ENCODE results near the gene BPIFB2. TPM values are rescaled to one million over a fixed set of nuclear protein-coding genes. Genes with fewer than 3 reads are reported as not detected.

The BPIFB2 gene
- total RNA-seq, 1 experiment from 2014 or later = not detected

DNA sequence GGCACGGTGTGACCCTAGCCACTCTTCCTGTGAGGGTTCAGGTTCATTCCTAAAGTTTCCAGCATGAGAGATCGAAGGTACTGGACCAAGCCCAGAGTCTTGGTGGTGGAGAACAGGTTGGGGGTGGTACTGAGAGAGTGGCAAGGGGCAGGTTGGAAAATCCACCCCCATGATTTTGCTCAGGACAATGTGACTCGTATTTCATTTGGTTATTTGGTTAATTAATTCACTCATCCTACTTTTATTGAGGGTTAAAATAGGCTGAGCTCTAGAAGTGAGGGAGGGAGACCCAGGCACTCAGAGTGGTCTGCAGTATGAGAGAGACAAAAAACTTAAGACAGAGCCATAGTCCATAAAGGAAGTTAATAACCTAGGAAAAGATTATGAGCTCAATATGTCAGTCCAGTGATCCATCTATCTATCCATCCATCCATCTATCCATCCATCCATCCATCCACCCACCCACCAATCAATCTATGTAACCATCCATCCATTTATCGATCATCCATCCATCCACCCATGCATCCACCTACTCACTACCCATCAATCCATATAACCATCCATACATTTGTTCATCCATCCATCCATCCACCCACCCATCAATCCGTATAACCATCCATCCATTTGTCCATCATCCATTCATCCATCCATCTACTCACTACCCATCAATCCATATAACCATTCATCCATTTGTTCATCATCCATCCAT is 17.3 kb downstream of the BPIFB2 start:
- CTCF ChIA-PET = no interaction called here
- BruUV-seq (replicated peaks) = no TSS peak
- in situ Hi-C loops (cut with HindIII; ENCODE audit: low pct_unique_long_range_greater_than_20kb, low sequenced_read_pairs) (no loop called here), intact Hi-C loops (cut with micrococcal nuclease; ENCODE audit: unreplicated experiment) (no loop called here)
- POLR2A ChIA-PET = no interaction called here
- no peaks in the 10 kb centered on the region for H3K27me3 ChIP-seq (ENCODE audit: control insufficient read depth, insufficient read depth, low read length)
- TF ChIP-seq TCF7L2 (IDR thresholded peaks at IDR 0.05; ENCODE audit: low read depth, low read length) = no peak
- no peak for TF ChIP-seq CTCF (IDR thresholded peaks at IDR 0.05)
- TF ChIP-seq POLR2AphosphoS5 (IDR thresholded peaks at IDR 0.05; ENCODE audit: low read depth, low read length) = no peak
- TF ChIP-seq SIN3A (IDR thresholded peaks at IDR 0.05; ENCODE audit: borderline replicate concordance, insufficient read depth, low read depth, low read length) = no peak
- TF ChIP-seq, protein P1, sequence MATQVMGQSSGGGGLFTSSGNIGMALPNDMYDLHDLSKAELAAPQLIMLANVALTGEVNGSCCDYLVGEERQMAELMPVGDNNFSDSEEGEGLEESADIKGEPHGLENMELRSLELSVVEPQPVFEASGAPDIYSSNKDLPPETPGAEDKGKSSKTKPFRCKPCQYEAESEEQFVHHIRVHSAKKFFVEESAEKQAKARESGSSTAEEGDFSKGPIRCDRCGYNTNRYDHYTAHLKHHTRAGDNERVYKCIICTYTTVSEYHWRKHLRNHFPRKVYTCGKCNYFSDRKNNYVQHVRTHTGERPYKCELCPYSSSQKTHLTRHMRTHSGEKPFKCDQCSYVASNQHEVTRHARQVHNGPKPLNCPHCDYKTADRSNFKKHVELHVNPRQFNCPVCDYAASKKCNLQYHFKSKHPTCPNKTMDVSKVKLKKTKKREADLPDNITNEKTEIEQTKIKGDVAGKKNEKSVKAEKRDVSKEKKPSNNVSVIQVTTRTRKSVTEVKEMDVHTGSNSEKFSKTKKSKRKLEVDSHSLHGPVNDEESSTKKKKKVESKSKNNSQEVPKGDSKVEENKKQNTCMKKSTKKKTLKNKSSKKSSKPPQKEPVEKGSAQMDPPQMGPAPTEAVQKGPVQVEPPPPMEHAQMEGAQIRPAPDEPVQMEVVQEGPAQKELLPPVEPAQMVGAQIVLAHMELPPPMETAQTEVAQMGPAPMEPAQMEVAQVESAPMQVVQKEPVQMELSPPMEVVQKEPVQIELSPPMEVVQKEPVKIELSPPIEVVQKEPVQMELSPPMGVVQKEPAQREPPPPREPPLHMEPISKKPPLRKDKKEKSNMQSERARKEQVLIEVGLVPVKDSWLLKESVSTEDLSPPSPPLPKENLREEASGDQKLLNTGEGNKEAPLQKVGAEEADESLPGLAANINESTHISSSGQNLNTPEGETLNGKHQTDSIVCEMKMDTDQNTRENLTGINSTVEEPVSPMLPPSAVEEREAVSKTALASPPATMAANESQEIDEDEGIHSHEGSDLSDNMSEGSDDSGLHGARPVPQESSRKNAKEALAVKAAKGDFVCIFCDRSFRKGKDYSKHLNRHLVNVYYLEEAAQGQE (IDR thresholded peaks at IDR 0.05; ENCODE audit: insufficient read depth in 1 of 2, low read depth in 2 of 2, low read length in 1 of 2) = no peak
- H3K9me3 ChIP-seq (ENCODE audit: control insufficient read depth, insufficient read depth, low read depth, low read length) = no peaks in the 10 kb centered on the region
- H3K27ac ChIP-seq (ENCODE audit: low read length) = no peak overlapping the region
- no peaks in the 10 kb centered on the region for H3K36me3 ChIP-seq (ENCODE audit: control insufficient read depth, insufficient read depth, low read length)
- no peak overlapping the region for H3K4me3 ChIP-seq (ENCODE audit: low read depth in 2 of 2, low read length in 2 of 2)
- no peak for DNase-seq (ENCODE audit: low read depth, low spot score)
- ATAC-seq = no peak
- no peaks in the 10 kb centered on the region; the same call in 1 of the 2 replicates for H3K4me1 ChIP-seq (ENCODE audit: control insufficient read depth, insufficient read depth, low read length)

- no peaks in the 10 kb centered on the region; the same call in 1 of the 2 replicates for H3K4me1 ChIP-seq (ENCODE audit: control insufficient read depth, insufficient read depth, low read length)
- POLR2A ChIA-PET = no interaction called here
- H3K9me3 ChIP-seq (ENCODE audit: control insufficient read depth, insufficient read depth, low read depth, low read length) = no peaks in the 10 kb centered on the region
- no peak overlapping the region for H3K27ac ChIP-seq (ENCODE audit: low read length)
- no peaks in the 10 kb centered on the region for H3K27me3 ChIP-seq (ENCODE audit: control insufficient read depth, insufficient read depth, low read length)
- no TSS peak for BruUV-seq (replicated peaks)
- TF ChIP-seq POLR2AphosphoS5 (IDR thresholded peaks at IDR 0.05; ENCODE audit: low read depth, low read length) (no peak), CTCF (IDR thresholded peaks at IDR 0.05) (no peak), TCF7L2 (IDR thresholded peaks at IDR 0.05; ENCODE audit: low read depth, low read length) (no peak), SIN3A (IDR thresholded peaks at IDR 0.05; ENCODE audit: borderline replicate concordance, insufficient read depth, low read depth, low read length) (no peak)
- TF ChIP-seq, protein P1 (IDR thresholded peaks at IDR 0.05; ENCODE audit: insufficient read depth in 1 of 2, low read depth in 2 of 2, low read length in 1 of 2) = no peak
- ATAC-seq (no peak), DNase-seq (ENCODE audit: low read depth, low spot score) (no peak)
- intact Hi-C loops (cut with micrococcal nuclease; ENCODE audit: unreplicated experiment) = no loop called here
- H3K4me3 ChIP-seq (ENCODE audit: low read depth in 2 of 2, low read length in 2 of 2) = no peak overlapping the region
- CTCF ChIA-PET = no interaction called here
- in situ Hi-C loops (cut with HindIII; ENCODE audit: low pct_unique_long_range_greater_than_20kb, low sequenced_read_pairs) = no loop called here
- H3K36me3 ChIP-seq (ENCODE audit: control insufficient read depth, insufficient read depth, low read length) = no peaks in the 10 kb centered on the region
Measured at GRCh38 chr20:33025318-33025876, 17.9 kb downstream of the BPIFB2 start.

All from Panc1 (cell line).